ENCODE data around the gene KIF9.
"Not testable (repeated sequence)": the region's sequence is repeated elsewhere in the genome, so short reads cannot be mapped to it uniquely, and the experiment has no call there.

- TF ChIP-seq, protein P1, sequence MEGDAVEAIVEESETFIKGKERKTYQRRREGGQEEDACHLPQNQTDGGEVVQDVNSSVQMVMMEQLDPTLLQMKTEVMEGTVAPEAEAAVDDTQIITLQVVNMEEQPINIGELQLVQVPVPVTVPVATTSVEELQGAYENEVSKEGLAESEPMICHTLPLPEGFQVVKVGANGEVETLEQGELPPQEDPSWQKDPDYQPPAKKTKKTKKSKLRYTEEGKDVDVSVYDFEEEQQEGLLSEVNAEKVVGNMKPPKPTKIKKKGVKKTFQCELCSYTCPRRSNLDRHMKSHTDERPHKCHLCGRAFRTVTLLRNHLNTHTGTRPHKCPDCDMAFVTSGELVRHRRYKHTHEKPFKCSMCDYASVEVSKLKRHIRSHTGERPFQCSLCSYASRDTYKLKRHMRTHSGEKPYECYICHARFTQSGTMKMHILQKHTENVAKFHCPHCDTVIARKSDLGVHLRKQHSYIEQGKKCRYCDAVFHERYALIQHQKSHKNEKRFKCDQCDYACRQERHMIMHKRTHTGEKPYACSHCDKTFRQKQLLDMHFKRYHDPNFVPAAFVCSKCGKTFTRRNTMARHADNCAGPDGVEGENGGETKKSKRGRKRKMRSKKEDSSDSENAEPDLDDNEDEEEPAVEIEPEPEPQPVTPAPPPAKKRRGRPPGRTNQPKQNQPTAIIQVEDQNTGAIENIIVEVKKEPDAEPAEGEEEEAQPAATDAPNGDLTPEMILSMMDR (IDR thresholded peaks at IDR 0.05): not testable (repeated sequence)
- TF ChIP-seq POLR2A (IDR thresholded peaks at IDR 0.05): not testable (repeated sequence)
These were observed 76.6 kb downstream of the KIF9 start for GRCh38 chr3:47206022-47206421.

All from lower leg skin (tissue), 3 donors.